Duodenal mucosa (tissue), 2 donors: ENCODE results near the gene AKAP11.

Experiments used
- H3K27ac ChIP-seq: one replicate; pipeline ENCODE4 v1.7.0; 2013; ENCODE audit warnings: low read depth, low read length
- H3K27me3 ChIP-seq, 2 donors: one replicate each; pipeline ENCODE4 v1.7.0; 2013; ENCODE audit warnings: low read length in 2 of 2, control low read depth in 1 of 2; ENCODE audit not compliant: insufficient read depth in 2 of 2, control insufficient read depth in 1 of 2
- H3K36me3 ChIP-seq, 2 donors: one replicate each; pipeline ENCODE4 v1.7.0; 2013; ENCODE audit warnings: low read length in 2 of 2, control low read depth in 1 of 2; ENCODE audit not compliant: insufficient read depth in 2 of 2, control insufficient read depth in 1 of 2
- H3K4me1 ChIP-seq, 2 donors: one replicate each; pipeline ENCODE4 v1.7.0; 2013; ENCODE audit warnings: low read length in 2 of 2, control low read depth in 1 of 2; ENCODE audit not compliant: insufficient read depth in 2 of 2, control insufficient read depth in 1 of 2
- H3K4me3 ChIP-seq, 2 donors: one replicate each; pipeline ENCODE4 v1.7.0; 2013; ENCODE audit warnings: low read length in 2 of 2, low read depth in 1 of 2
- H3K9ac ChIP-seq, 2 donors: one replicate each; pipeline ENCODE4 v1.7.0; 2013; ENCODE audit warnings: low read length in 2 of 2, low read depth in 1 of 2
- H3K9me3 ChIP-seq, 2 donors: one replicate each; pipeline ENCODE4 v1.7.0; 2013; ENCODE audit warnings: low read length in 2 of 2, control low read depth in 1 of 2; ENCODE audit not compliant: control insufficient read depth in 1 of 2

AKAP11 gene

DNA sequence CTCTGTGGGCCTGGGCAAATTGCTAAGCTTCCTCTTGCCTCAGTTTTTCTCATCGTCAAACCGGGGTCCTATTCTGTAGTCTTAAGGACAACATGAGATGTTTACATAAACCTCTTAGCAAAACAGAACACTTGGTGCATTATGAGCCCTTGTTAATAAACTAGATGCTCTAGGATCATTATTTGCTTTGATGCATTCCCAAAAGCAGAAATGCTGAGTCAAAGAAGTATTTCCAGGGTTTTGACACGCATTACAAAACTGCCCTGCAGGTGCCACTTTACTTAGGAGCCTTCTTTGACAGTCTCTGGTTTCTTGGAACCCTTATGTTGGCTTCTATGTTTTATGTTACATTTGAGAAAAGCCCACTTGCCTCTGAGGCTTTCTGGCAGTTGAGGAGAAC is 12.1 kb downstream of the AKAP11 start:
- no peak overlapping the region for H3K4me3 ChIP-seq
- peaks cover 5 to 19% of the 10 kb centered on the region in 2 donors for H3K36me3 ChIP-seq
- H3K9ac ChIP-seq = no peak overlapping the region
- H3K27ac ChIP-seq = no peak overlapping the region
- no peaks in the 10 kb centered on the region for H3K27me3 ChIP-seq
- peaks cover 5 to 22% of the 10 kb centered on the region in 2 donors for H3K4me1 ChIP-seq
- H3K9me3 ChIP-seq = no peaks in the 10 kb centered on the region

DNA sequence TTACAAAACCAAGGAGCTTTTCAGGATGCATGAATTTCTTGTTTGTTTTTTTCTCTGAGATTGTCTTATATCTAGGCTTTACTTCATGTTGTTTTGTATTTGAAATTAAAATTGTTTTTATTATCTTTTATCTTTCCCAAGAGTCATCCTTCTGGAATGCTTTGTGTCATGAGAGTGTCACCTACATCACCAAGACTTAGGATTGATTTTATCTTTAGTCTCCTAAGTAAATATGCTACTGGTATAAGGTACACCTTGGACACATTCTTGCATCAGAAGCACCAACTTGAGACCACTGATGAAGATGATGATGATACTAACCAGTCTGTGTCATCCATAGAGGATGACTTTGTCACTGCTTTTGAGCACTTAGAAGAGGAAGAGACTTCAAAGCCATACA is 26.4 kb downstream of the AKAP11 start:
- H3K27ac ChIP-seq = no peak overlapping the region
- H3K9me3 ChIP-seq = no peaks in the 10 kb centered on the region

DNA sequence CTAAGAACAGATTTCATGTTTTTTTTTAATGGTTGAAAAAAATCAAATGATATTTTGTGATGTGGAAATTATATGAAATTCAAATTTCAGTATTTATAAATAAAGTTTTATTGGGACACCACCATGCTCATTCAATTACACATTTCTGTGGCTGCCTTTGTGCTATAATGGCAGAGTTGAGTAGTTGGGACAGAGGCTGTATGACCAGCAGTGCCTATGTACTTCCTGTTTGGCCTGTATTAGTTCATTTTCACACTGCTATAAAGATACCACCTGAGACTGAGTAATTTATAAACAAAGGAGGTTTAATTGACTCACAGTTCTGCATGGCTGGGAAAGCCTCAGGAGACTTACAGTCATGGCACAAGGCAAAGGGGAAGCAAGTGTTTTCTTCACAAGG is 33.6 kb downstream of the AKAP11 start:
- Histone ChIP-seq H3K9ac (no peak overlapping the region), H3K36me3 (peaks cover 19 to 45% of the 10 kb centered on the region in 2 donors)

More for the DNA sequence above, 26.4 kb downstream of the AKAP11 start:
- peaks cover 34 to 55% of the 10 kb centered on the region in 2 donors for H3K36me3 ChIP-seq
- H3K4me3 ChIP-seq = no peak overlapping the region
- no peaks in the 10 kb centered on the region for H3K27me3 ChIP-seq
- H3K9ac ChIP-seq = no peak overlapping the region
- H3K4me1 ChIP-seq = no peaks in the 10 kb centered on the region

DNA sequence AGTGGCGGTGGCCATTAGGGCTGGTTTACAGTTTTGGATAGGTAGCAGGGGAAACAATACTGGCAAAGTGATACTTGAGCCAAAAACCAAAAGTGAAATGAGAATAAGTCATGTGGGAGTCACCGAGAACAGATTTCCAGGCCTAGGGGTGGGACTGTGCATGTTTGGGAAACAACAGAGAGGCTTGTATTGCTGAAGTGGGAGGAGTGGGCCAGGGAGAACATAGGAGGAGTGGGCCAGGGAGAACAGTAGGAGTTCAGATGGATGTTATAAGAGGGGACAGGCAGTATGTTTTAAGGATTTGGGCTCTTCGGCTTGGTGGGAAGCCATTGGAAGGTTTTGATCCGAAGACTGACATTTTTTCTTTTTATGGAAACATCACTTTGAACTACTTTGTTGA is 35.5 kb downstream of the AKAP11 start:
- Histone ChIP-seq H3K27me3 (no peaks in the 10 kb centered on the region), H3K9ac (no peak overlapping the region), H3K27ac (no peak overlapping the region), H3K4me3 (no peak overlapping the region), H3K36me3 (peaks cover 5 to 33% of the 10 kb centered on the region in 2 donors), H3K9me3 (no peaks in the 10 kb centered on the region), H3K4me1 (no peaks in the 10 kb centered on the region)

More for the DNA sequence above, 33.6 kb downstream of the AKAP11 start:
- no peaks in the 10 kb centered on the region for H3K9me3 ChIP-seq
- no peak overlapping the region for H3K27ac ChIP-seq
- H3K27me3 ChIP-seq = no peaks in the 10 kb centered on the region
- no peaks in the 10 kb centered on the region for H3K4me1 ChIP-seq
- H3K4me3 ChIP-seq = no peak overlapping the region

DNA sequence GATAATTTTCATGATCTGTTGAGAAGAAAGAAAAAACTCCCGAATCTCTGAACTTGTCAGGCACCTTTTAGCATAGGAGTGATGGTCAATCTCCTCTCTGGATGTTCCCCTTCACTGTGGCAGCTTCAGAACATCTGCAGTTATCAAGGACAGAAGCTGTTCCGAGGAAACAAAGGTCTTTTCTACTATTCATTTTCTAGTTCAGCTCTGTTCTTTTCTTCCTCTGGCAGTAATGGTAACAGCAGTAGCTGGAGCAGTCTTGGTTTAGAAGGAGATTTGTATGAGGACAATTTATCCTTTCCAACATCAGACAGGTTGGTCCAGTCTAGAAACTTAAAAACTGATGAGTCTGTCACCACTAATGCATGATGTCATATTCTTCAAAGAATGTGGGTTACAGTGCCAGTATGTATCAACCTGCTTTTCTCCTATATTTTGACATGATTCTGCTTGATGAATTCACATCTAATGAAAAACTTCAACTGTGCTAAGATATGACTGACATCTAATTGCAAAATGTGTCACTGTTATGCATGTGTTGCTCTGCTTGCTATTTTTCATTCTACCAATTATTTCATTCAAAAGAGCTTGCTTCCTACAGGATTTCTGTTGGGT is 41.0 kb downstream of the AKAP11 start:
- Histone ChIP-seq H3K27me3 (no peaks in the 10 kb centered on the region), H3K27ac (no peak overlapping the region), H3K4me1 (no peaks in the 10 kb centered on the region), H3K9ac (no peak overlapping the region), H3K36me3 (peaks cover 8 to 31% of the 10 kb centered on the region in 2 donors), H3K4me3 (no peak overlapping the region), H3K9me3 (no peaks in the 10 kb centered on the region)

DNA sequence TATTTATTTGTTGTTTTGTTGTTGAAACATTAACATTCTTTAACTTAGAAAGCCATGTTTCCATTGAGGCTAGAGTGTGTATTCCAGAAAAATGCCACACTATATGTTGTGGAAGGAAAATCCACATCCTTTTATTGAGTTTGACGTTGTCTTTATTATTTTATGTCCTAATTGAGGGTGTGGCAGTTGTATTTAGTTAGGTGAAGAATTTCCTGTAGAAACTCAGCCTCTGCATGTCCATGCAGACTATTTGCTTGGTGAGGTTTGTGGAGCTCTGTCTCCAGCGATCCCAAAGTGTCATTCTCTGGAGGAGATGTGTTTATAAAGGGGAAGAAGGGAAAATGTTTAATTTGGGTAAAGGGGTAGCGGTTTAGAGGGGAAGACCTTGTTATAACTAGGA is 46.6 kb downstream of the AKAP11 start:
- Histone ChIP-seq H3K36me3 (peaks cover 4 to 8% of the 10 kb centered on the region in 2 donors), H3K4me1 (peaks cover 0 to 10% of the 10 kb centered on the region in 2 donors), H3K9ac (no peak overlapping the region), H3K9me3 (no peaks in the 10 kb centered on the region), H3K4me3 (no peak overlapping the region), H3K27me3 (no peaks in the 10 kb centered on the region), H3K27ac (no peak overlapping the region)

DNA sequence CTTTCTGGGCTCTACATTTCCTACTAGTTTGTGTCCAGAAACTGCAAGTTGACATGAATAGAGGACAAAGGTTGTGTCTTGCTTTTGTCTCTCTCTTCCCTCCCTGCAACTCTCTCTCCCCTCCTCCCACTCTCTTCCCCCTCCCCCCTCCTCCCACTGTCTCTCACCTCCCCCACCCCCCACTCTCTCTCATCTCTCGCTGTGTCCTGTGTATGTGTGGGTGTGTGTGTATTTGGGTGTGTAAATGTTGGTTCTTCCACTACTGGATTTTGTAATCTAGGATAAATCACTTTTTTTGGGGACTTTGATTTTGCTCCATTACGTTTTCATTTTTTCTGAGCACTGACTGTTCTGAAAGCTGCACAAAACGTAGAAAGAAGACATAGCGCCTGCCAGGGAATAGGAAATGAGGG is 48.4 kb downstream of the AKAP11 start:
- Histone ChIP-seq H3K9ac (no peak overlapping the region), H3K4me3 (no peak overlapping the region), H3K4me1 (peaks cover 0 to 10% of the 10 kb centered on the region in 2 donors), H3K36me3 (peaks cover 4 to 8% of the 10 kb centered on the region in 2 donors), H3K27ac (no peak overlapping the region), H3K27me3 (no peaks in the 10 kb centered on the region), H3K9me3 (no peaks in the 10 kb centered on the region)

DNA sequence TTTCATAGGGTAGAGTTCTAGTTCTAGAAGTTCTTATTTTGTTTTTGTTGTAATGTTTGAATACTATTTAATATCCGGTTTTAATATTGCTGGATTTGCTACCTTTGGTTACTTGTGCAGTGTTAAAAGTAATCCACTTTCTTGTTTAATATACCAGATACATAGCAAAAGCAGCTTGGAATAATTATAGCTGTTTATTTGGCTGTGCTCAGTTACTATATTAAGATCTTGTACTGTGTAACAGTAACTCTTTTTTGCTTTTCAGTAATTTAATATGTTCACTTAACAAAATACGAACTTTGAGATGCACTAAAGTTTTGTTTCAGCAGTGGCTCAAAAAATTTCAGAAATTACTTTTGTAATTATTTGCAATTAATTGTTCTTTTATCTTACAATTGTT is 50.9 kb downstream of the AKAP11 start:
- Histone ChIP-seq H3K36me3 (no peaks in the 10 kb centered on the region), H3K4me3 (no peak overlapping the region), H3K4me1 (peaks cover 0 to 11% of the 10 kb centered on the region in 2 donors), H3K27ac (no peak overlapping the region), H3K9ac (no peak overlapping the region), H3K27me3 (no peaks in the 10 kb centered on the region), H3K9me3 (no peaks in the 10 kb centered on the region)

DNA sequence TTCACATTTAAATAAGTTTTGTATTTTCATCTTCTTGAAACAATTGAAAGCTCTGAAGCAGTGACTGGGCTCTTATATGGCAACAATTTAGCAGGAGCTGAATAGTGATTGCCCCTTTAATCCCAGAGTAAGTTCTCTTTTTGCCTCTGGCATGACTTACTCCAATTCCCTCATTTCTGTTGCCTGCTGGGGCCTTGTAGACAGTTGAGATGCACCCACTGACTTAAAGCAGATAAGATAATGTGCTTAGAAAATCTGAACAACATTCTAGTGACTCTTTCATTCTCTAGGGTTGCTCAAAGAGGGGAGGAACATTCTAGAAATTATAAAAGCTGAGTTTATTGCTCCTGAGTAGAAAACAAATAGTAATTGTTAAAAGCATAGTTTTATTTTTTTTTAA is 52.8 kb downstream of the AKAP11 start:
- Histone ChIP-seq H3K9me3 (no peaks in the 10 kb centered on the region), H3K27ac (no peak overlapping the region), H3K27me3 (no peaks in the 10 kb centered on the region), H3K4me3 (no peak overlapping the region), H3K36me3 (no peaks in the 10 kb centered on the region), H3K9ac (no peak overlapping the region), H3K4me1 (peaks cover 0 to 15% of the 10 kb centered on the region in 2 donors)

DNA sequence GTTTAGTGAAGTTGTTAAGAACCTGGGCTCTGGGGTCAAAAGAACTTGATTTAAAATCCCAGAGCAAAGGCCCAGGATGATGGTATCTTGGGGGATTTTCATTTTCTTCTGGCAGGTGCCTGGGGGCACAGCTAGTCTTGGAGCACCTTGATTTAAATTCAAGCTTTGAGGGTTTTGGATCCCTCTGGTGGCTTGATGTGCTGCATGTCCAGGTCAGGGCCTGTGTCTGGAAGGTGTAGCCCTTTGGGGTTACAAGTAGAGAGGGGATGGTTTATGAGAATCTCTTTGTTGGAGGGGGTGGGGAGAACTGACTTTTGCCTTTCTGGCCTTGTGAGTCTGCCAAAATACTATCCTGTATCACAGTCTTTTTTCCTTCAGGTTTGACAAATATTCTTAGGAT is 55.8 kb downstream of the AKAP11 start:
- Histone ChIP-seq H3K9ac (no peak overlapping the region), H3K36me3 (no peaks in the 10 kb centered on the region), H3K27ac (no peak overlapping the region), H3K9me3 (no peaks in the 10 kb centered on the region), H3K4me1 (peaks cover 0 to 14% of the 10 kb centered on the region in 2 donors), H3K27me3 (no peaks in the 10 kb centered on the region), H3K4me3 (no peak overlapping the region)
